ENCODE data around the gene EPB41. TPM values are rescaled to one million over a fixed set of nuclear protein-coding genes. Genes with fewer than 3 reads are reported as not detected.

EPB41 gene
- total RNA-seq, 1 experiment from 2014 or later = 20.2 TPM

DNA sequence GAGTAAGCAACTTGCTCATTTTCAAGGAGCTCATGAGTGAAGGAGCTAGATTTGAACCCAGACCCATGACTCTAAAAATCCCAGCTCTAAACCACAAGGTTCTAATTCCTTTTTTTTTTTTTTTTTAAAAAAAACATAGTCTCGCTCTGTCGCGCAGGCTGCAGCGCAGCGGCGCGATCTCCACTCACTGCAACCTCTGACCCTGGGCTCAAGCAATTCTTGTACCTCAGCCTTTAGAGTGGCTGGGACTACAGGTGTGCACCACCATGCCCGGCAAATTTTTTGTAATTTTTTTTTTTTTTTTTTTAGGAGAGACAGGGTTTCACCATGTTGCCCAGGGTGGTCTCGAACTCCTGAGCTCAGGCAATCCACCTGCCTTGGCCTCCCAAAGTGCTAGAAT, 253.5 kb downstream of the EPB41 start:
- H3K4me3 ChIP-seq (ENCODE audit: low read depth in 2 of 2, low read length in 2 of 2) = no peak overlapping the region
- CTCF ChIA-PET = interaction anchor here (0.6 to 0.7 kb wide), 3 partner anchors 60 to 782 kb away, joined by 4 to 12 read pairs (median 6); no protein-coding TSS in a partner anchor
- H3K9me3 ChIP-seq (ENCODE audit: control insufficient read depth, insufficient read depth, low read depth, low read length) = no peaks in the 10 kb centered on the region
- H3K27me3 ChIP-seq (ENCODE audit: control insufficient read depth, insufficient read depth, low read length) = no peaks in the 10 kb centered on the region
- H3K36me3 ChIP-seq (ENCODE audit: control insufficient read depth, insufficient read depth, low read length) = peaks cover 9% of the 10 kb centered on the region; the same call in 1 of the 2 replicates
- intact Hi-C loops (cut with micrococcal nuclease; ENCODE audit: unreplicated experiment) (no loop called here), in situ Hi-C loops (cut with HindIII; ENCODE audit: low pct_unique_long_range_greater_than_20kb, low sequenced_read_pairs) (no loop called here)
- TF ChIP-seq TCF7L2 (IDR thresholded peaks at IDR 0.05; ENCODE audit: low read depth, low read length) = no peak
- no peak for TF ChIP-seq SIN3A (IDR thresholded peaks at IDR 0.05; ENCODE audit: borderline replicate concordance, insufficient read depth, low read depth, low read length)
- no peak for TF ChIP-seq POLR2AphosphoS5 (IDR thresholded peaks at IDR 0.05; ENCODE audit: low read depth, low read length)
- no peak for TF ChIP-seq REST (IDR thresholded peaks at IDR 0.05; ENCODE audit: insufficient read depth in 1 of 2, low read depth in 2 of 2, low read length in 1 of 2)
- TF ChIP-seq, protein P1, sequence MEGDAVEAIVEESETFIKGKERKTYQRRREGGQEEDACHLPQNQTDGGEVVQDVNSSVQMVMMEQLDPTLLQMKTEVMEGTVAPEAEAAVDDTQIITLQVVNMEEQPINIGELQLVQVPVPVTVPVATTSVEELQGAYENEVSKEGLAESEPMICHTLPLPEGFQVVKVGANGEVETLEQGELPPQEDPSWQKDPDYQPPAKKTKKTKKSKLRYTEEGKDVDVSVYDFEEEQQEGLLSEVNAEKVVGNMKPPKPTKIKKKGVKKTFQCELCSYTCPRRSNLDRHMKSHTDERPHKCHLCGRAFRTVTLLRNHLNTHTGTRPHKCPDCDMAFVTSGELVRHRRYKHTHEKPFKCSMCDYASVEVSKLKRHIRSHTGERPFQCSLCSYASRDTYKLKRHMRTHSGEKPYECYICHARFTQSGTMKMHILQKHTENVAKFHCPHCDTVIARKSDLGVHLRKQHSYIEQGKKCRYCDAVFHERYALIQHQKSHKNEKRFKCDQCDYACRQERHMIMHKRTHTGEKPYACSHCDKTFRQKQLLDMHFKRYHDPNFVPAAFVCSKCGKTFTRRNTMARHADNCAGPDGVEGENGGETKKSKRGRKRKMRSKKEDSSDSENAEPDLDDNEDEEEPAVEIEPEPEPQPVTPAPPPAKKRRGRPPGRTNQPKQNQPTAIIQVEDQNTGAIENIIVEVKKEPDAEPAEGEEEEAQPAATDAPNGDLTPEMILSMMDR (IDR thresholded peaks at IDR 0.05) = no peak
- no peak overlapping the region for H3K27ac ChIP-seq (ENCODE audit: low read length)
- ATAC-seq = no peak
- POLR2A ChIA-PET = no interaction called here
- no peak for DNase-seq (ENCODE audit: low read depth, low spot score)
- no TSS peak for BruUV-seq (replicated peaks)
- peaks cover 10% of the 10 kb centered on the region; the same call in 1 of the 2 replicates for H3K4me1 ChIP-seq (ENCODE audit: control insufficient read depth, insufficient read depth, low read length)

Other genes starting within 250 kb of the EPB41 start
- 13.8 TPM for gene GMEB1, start 245.8 kb upstream of the EPB41 start, total RNA-seq (2021; ENCODE audit: unreplicated experiment)
- gene YTHDF2, start 177.6 kb upstream of the EPB41 start, total RNA-seq (2021; ENCODE audit: unreplicated experiment) = 97.3 TPM
- gene OPRD1, start 102.4 kb upstream of the EPB41 start, total RNA-seq (2021; ENCODE audit: unreplicated experiment) = 5.4 TPM
- 2.1 TPM for gene TMEM200B, start 209.3 kb downstream of the EPB41 start, total RNA-seq (2021; ENCODE audit: unreplicated experiment)